ENCODE measurements around the gene MMP19.
A peak's percentile ranks its signal among the peaks of the same experiment; 100 is the strongest.

MMP19 gene

DNA sequence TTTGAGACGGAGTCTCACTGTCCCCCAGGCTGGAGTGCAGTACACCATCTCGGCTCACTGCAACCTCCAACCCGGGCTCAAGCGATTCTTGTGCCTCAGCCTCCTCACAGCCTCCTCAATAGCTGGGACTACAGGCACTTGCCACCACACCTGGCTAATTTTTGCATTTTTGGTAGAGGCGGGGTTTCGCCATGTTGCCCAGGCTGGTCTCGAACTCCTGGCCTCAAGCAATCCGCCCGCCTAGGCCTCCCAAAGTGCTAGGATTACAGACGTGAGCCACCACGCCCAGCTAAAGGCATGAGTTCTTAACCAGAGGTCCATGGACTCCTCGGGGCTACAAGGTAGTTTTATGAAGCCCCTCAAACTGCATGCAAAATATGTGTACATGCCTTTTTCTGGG, 27.3 kb downstream of the MMP19 start:
- H3K4me3 ChIP-seq (ENCODE audit: extremely low read depth, insufficient read depth, low read length, poor library complexity, severe bottlenecking), result peak overlapping the region; percentile 97
- H3K9me3 ChIP-seq (ENCODE audit: control insufficient read depth, low read length), result no peaks in the 10 kb centered on the region
- H3K27ac ChIP-seq (ENCODE audit: low read depth, low read length, severe bottlenecking), result no peak overlapping the region
- peaks cover 69% of the 10 kb centered on the region for H3K36me3 ChIP-seq (ENCODE audit: control insufficient read depth, insufficient read depth, low read length)
- 90 to 94% methylated on average over 8 to 12 of the region's 12 CpGs for WGBS, 2 experiments (ENCODE audit: insufficient coverage in 2 of 2)
- peaks cover 18% of the 10 kb centered on the region for H3K4me1 ChIP-seq (ENCODE audit: control insufficient read depth, insufficient read depth, low read length, poor library complexity, severe bottlenecking)

DNA sequence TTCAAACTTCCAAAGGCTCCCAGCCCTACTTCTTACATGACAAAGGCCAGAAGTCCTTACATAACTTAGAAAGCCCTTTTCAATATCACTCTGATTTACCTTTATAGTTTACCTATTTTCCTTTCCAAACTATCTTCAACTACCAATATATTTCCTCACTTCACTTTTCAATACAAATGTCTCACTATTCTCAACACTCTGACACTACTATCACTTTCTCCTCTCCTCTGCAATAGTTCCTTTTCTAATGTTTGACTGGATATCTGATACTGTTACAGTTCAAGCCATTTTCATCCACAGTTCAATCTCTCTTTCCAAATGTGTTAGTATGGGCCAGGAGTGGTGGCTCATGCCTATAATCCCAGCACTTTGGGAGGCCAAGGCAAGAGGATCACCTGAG, 28.5 kb downstream of the MMP19 start:
- peaks cover 17% of the 10 kb centered on the region for H3K4me1 ChIP-seq (ENCODE audit: control insufficient read depth, insufficient read depth, low read length, poor library complexity, severe bottlenecking)
- H3K4me3 ChIP-seq (ENCODE audit: extremely low read depth, insufficient read depth, low read length, poor library complexity, severe bottlenecking), result no peak overlapping the region
- H3K9me3 ChIP-seq (ENCODE audit: control insufficient read depth, low read length), result no peaks in the 10 kb centered on the region
- H3K27ac ChIP-seq (ENCODE audit: low read depth, low read length, severe bottlenecking), result no peak overlapping the region
- peaks cover 69% of the 10 kb centered on the region for H3K36me3 ChIP-seq (ENCODE audit: control insufficient read depth, insufficient read depth, low read length)

DNA sequence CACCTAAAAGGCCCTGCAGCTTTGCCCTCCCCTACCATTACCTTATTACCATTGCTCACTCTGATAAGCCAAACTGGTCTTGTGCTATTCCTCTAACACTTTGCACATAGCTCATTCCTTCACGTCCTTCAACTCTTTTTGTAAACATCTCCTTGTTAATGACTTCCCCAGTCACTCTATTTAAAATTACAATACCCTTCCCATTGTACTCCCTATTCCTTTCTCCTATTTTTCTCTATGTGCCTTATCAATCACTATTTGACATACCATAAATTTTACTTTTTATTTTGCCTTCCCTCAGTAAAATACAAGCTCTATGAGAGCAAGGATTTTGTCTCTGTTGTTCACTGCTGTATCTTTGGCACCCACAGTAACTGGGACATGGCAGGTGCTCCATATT, 30.6 kb downstream of the MMP19 start:
- H3K4me1 ChIP-seq (ENCODE audit: control insufficient read depth, insufficient read depth, low read length, poor library complexity, severe bottlenecking), result peaks cover 12% of the 10 kb centered on the region
- no peak overlapping the region for H3K27ac ChIP-seq (ENCODE audit: low read depth, low read length, severe bottlenecking)
- H3K36me3 ChIP-seq (ENCODE audit: control insufficient read depth, insufficient read depth, low read length), result peaks cover 79% of the 10 kb centered on the region
- WGBS, 2 experiments (ENCODE audit: insufficient coverage in 2 of 2), result 79 to 89% methylated on average over 1 of the region's 1 CpG
- no peak overlapping the region for H3K4me3 ChIP-seq (ENCODE audit: extremely low read depth, insufficient read depth, low read length, poor library complexity, severe bottlenecking)
- H3K9me3 ChIP-seq (ENCODE audit: control insufficient read depth, low read length), result no peaks in the 10 kb centered on the region

DNA sequence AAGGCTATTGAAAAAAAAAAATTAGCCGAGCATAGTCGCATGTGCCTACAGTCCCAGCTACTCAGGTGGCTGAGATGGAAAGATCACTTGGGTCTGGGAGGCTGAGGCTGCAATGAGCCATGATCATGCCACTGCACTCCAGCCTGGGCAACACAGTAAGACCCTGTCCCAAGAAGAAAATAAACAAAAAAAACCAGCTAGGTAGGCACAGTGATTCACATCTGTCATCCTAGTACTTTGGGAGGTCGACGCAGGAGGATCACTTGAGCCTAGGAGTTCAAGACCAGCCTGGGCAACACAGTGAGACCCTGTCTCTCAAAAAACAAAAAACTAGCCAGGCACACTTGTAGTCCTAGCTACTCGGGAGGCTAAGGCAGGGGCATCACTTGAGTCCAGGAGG, 33.5 kb downstream of the MMP19 start:
- H3K4me3 ChIP-seq (ENCODE audit: extremely low read depth, insufficient read depth, low read length, poor library complexity, severe bottlenecking), result no peak overlapping the region
- no peaks in the 10 kb centered on the region for H3K4me1 ChIP-seq (ENCODE audit: control insufficient read depth, insufficient read depth, low read length, poor library complexity, severe bottlenecking)
- peaks cover 89% of the 10 kb centered on the region for H3K36me3 ChIP-seq (ENCODE audit: control insufficient read depth, insufficient read depth, low read length)
- H3K9me3 ChIP-seq (ENCODE audit: control insufficient read depth, low read length), result no peaks in the 10 kb centered on the region
- whole genome bisulfite sequencing, 2 experiments (ENCODE audit: insufficient coverage in 2 of 2), result 100% methylated on average over 2 to 4 of the region's 5 CpGs
- H3K27ac ChIP-seq (ENCODE audit: low read depth, low read length, severe bottlenecking), result no peak overlapping the region

DNA sequence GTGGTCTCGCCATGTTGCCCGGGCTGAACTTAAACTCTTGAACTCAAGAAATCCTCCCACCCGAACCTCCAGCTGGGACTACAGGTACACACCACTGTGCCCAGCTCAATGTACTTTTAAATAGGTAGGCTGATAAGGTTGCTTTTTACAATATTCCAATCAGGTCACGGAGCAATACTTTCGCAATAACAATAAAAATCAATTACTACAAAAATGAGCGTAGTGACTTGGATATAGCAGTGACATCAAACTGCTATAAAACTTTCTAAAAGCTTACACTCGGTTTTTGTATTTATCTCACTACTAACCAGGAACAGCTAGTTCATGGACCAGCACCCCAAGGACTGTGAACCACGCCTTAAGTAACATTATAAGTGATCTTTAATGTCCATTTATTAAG, 35.8 kb downstream of the MMP19 start:
- Histone ChIP-seq H3K36me3 (ENCODE audit: control insufficient read depth, insufficient read depth, low read length) (peaks cover 85% of the 10 kb centered on the region), H3K4me1 (ENCODE audit: control insufficient read depth, insufficient read depth, low read length, poor library complexity, severe bottlenecking) (no peaks in the 10 kb centered on the region), H3K27ac (ENCODE audit: low read depth, low read length, severe bottlenecking) (no peak overlapping the region), H3K9me3 (ENCODE audit: control insufficient read depth, low read length) (no peaks in the 10 kb centered on the region), H3K4me3 (ENCODE audit: extremely low read depth, insufficient read depth, low read length, poor library complexity, severe bottlenecking) (no peak overlapping the region)
- 92 to 100% methylated on average over 2 to 4 of the region's 8 CpGs for WGBS, 2 experiments (ENCODE audit: insufficient coverage in 2 of 2)

DNA sequence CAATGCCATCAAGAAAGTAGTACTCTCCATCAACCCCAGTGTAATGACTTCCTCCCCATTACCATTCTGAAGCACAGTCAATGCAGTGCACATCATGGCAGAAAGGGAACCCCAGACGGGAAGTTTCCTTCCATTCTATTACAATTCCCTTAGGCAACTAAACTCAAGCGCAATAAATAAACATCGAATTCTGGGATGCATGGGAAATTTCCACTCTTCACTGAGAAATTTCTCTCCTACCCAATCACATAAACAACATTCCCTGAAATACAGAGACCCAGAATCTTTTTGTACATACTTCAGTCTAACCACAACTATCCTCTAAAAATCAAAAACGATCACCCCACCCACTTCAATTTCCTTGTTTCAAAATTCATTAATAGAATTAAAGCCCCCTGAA, 45.2 kb downstream of the MMP19 start:
- Histone ChIP-seq H3K36me3 (ENCODE audit: control insufficient read depth, insufficient read depth, low read length) (peaks cover 88% of the 10 kb centered on the region), H3K4me3 (ENCODE audit: extremely low read depth, insufficient read depth, low read length, poor library complexity, severe bottlenecking) (no peak overlapping the region), H3K9me3 (ENCODE audit: control insufficient read depth, low read length) (no peaks in the 10 kb centered on the region), H3K27ac (ENCODE audit: low read depth, low read length, severe bottlenecking) (no peak overlapping the region), H3K4me1 (ENCODE audit: control insufficient read depth, insufficient read depth, low read length, poor library complexity, severe bottlenecking) (no peaks in the 10 kb centered on the region)
- 87 to 92% methylated on average over 3 to 4 of the region's 4 CpGs for WGBS, 2 experiments (ENCODE audit: insufficient coverage in 2 of 2)

DNA sequence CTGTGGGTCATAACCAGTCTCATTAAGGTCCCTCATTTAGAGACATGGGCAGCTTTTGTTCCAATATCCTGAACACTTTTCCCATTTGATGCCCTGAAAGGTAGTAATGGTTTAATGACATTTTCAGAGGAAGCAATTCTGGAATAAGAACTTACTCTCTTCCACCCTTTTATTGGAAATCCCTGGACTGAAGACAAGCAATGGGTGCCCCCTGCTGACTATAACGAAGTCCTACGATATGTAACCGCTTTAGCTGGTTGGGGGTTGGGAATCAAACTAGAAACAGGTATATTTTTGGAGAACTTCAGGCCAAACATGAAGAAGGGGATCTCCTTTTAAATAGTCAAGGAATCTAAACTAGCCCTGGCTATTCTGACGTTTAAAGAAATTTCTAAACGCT, 45.7 kb downstream of the MMP19 start:
- 60% methylated on average over 1 of the region's 5 CpGs for WGBS, 2 experiments (ENCODE audit: insufficient coverage in 2 of 2)
- no peaks in the 10 kb centered on the region for H3K4me1 ChIP-seq (ENCODE audit: control insufficient read depth, insufficient read depth, low read length, poor library complexity, severe bottlenecking)
- no peaks in the 10 kb centered on the region for H3K9me3 ChIP-seq (ENCODE audit: control insufficient read depth, low read length)
- H3K36me3 ChIP-seq (ENCODE audit: control insufficient read depth, insufficient read depth, low read length), result peaks cover 90% of the 10 kb centered on the region
- H3K4me3 ChIP-seq (ENCODE audit: extremely low read depth, insufficient read depth, low read length, poor library complexity, severe bottlenecking), result no peak overlapping the region
- no peak overlapping the region for H3K27ac ChIP-seq (ENCODE audit: low read depth, low read length, severe bottlenecking)

DNA sequence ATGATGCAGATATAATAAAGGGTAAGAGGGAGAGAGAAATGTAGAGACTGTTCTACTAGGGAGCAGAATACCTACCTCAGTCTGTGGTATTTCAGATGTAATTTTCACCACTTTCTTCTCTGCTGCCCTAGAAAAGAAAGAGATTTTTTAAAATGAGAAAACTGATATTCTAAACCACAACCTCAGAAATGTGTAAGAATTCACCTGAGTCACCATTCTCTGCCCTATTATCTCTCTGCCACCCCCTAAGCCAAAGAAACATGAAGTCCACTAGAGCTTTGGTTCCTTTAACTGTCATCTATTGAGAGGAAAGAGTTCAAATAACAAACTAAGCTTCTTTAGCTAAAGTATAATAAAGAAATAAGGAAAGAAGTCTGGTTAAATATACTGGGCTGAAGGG, 46.8 kb downstream of the MMP19 start:
- Histone ChIP-seq H3K4me1 (ENCODE audit: control insufficient read depth, insufficient read depth, low read length, poor library complexity, severe bottlenecking) (no peaks in the 10 kb centered on the region), H3K4me3 (ENCODE audit: extremely low read depth, insufficient read depth, low read length, poor library complexity, severe bottlenecking) (no peak overlapping the region), H3K36me3 (ENCODE audit: control insufficient read depth, insufficient read depth, low read length) (peaks cover 91% of the 10 kb centered on the region), H3K27ac (ENCODE audit: low read depth, low read length, severe bottlenecking) (no peak overlapping the region), H3K9me3 (ENCODE audit: control insufficient read depth, low read length) (no peaks in the 10 kb centered on the region)

DNA sequence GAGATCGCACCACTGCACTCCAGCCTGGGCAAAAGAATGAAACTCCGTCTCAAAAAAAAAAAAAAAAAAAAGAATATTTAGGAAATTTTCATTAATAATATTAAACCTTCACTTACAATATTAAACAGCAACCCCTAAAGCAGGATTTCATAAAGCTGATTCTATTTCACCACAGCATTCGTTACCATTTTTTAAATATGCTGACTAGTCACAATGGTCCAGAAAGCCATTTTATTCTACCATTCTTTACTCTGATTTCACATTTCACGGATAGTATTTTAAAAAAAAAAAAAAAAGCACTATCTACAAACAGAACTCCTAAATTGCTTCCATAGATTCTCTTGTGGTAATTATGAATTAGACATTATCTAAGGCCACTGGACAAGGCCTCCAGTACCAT, 52.8 kb downstream of the MMP19 start:
- Histone ChIP-seq H3K9me3 (ENCODE audit: control insufficient read depth, low read length) (no peaks in the 10 kb centered on the region), H3K36me3 (ENCODE audit: control insufficient read depth, insufficient read depth, low read length) (peaks cover 98% of the 10 kb centered on the region), H3K27ac (ENCODE audit: low read depth, low read length, severe bottlenecking) (no peak overlapping the region), H3K4me1 (ENCODE audit: control insufficient read depth, insufficient read depth, low read length, poor library complexity, severe bottlenecking) (no peaks in the 10 kb centered on the region), H3K4me3 (ENCODE audit: extremely low read depth, insufficient read depth, low read length, poor library complexity, severe bottlenecking) (no peak overlapping the region)
- 90 to 100% methylated on average over 1 of the region's 4 CpGs for WGBS, 2 experiments (ENCODE audit: insufficient coverage in 2 of 2)

DNA sequence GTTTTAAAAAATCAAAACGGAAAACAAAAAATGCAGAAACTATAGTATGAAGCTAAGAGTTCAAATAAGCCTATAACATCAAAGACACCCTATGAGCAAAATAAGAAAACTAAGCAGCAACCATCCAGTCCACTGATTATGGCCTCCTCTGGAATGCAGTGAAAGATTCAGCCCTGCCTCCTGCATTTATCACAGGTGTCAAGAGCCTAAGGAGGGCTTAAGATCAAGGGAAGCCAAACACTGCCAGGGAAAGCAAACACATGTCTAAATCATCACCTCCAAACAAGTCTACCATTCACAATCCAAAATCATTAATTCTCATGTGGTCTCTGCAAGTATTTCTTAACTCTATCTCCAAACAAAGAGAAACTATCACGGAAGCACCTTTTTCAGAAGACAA, 53.6 kb downstream of the MMP19 start:
- peaks cover 98% of the 10 kb centered on the region for H3K36me3 ChIP-seq (ENCODE audit: control insufficient read depth, insufficient read depth, low read length)
- H3K4me1 ChIP-seq (ENCODE audit: control insufficient read depth, insufficient read depth, low read length, poor library complexity, severe bottlenecking), result no peaks in the 10 kb centered on the region
- no peak overlapping the region for H3K4me3 ChIP-seq (ENCODE audit: extremely low read depth, insufficient read depth, low read length, poor library complexity, severe bottlenecking)
- WGBS, 2 experiments (ENCODE audit: insufficient coverage in 2 of 2), result 100% methylated on average over 1 of the region's 2 CpGs; no CpG with 5 or more reads in 1 of the 2 experiments
- H3K27ac ChIP-seq (ENCODE audit: low read depth, low read length, severe bottlenecking), result no peak overlapping the region
- H3K9me3 ChIP-seq (ENCODE audit: control insufficient read depth, low read length), result no peaks in the 10 kb centered on the region

DNA sequence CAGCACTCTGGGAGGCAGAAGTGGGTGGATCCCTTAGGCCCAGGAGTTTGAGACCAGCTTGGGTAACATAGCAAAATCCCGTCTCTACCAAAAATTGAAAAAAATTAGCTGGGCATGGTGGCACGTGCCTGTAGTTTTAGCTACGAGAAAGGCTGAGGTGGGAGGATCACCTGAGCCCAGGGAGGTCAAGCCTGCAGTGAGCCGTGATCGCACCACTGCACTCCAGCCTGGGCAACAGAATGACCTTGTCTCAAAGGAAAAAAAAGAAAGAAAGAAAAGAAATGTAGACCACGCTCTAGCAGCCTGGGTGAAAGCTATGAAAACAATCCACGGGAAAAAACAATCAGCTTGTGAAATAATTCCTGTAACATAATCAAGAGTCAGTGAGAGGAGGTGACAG, 54.2 kb downstream of the MMP19 start:
- H3K36me3 ChIP-seq (ENCODE audit: control insufficient read depth, insufficient read depth, low read length), result peaks cover 98% of the 10 kb centered on the region
- H3K4me3 ChIP-seq (ENCODE audit: extremely low read depth, insufficient read depth, low read length, poor library complexity, severe bottlenecking), result no peak overlapping the region
- H3K4me1 ChIP-seq (ENCODE audit: control insufficient read depth, insufficient read depth, low read length, poor library complexity, severe bottlenecking), result no peaks in the 10 kb centered on the region

More for the DNA sequence above, 54.2 kb downstream of the MMP19 start:
- H3K27ac ChIP-seq (ENCODE audit: low read depth, low read length, severe bottlenecking), result no peak overlapping the region
- no peaks in the 10 kb centered on the region for H3K9me3 ChIP-seq (ENCODE audit: control insufficient read depth, low read length)
- 94 to 98% methylated on average over 7 of the region's 7 CpGs for WGBS, 2 experiments (ENCODE audit: insufficient coverage in 2 of 2)
